Lung (tissue), 12 donors: ENCODE results near the gene CPN1. TPM values are rescaled to one million over a fixed set of nuclear protein-coding genes. Genes with fewer than 3 reads are reported as not detected.
A peak's percentile ranks its signal among the peaks of the same experiment; 100 is the strongest.

Experiments used
- ATAC-seq: fragments of 200-7000 bp; cut with Tn5 transposase; one replicate; pipeline ENCODE4 v1.9.1; 2020; ENCODE audit warnings: moderate number of reproducible peaks; ENCODE audit not compliant: insufficient read depth, low FRiP score
- DNase-seq, 3 donors: peaks; one replicate each; pipeline ENCODE4 v3.0.0-alpha.2; 2013 to 2017
- H3K27ac ChIP-seq, 2 donors: one replicate each; pipeline ENCODE4 v1.5.1; 2013; ENCODE audit warnings: mild to moderate bottlenecking in 2 of 2, moderate library complexity in 2 of 2, control low read depth in 1 of 2, inconsistent platforms in 1 of 2, low read depth in 1 of 2, low read length in 1 of 2
- H3K27me3 ChIP-seq, 3 donors: one replicate each; pipeline ENCODE4 v1.5.1; 2013; ENCODE audit warnings: low read length in 2 of 3; ENCODE audit not compliant: control insufficient read depth in 3 of 3, insufficient read depth in 3 of 3
- H3K36me3 ChIP-seq, 4 donors: one replicate each; pipeline ENCODE4 v1.5.1; 2013; ENCODE audit warnings: low read length in 4 of 4, mild to moderate bottlenecking in 1 of 4, moderate library complexity in 1 of 4; ENCODE audit not compliant: control insufficient read depth in 4 of 4, insufficient read depth in 4 of 4
- H3K4me1 ChIP-seq, 5 donors: one replicate each; pipeline ENCODE4 v1.5.1; 2013; ENCODE audit warnings: low read length in 5 of 5, mild to moderate bottlenecking in 2 of 5, moderate library complexity in 1 of 5; ENCODE audit not compliant: control insufficient read depth in 5 of 5, insufficient read depth in 5 of 5
- H3K4me3 ChIP-seq: one replicate; pipeline ENCODE4 v1.5.1; 2013; ENCODE audit warnings: mild to moderate bottlenecking, control low read depth, moderate library complexity
- H3K9ac ChIP-seq, 2 donors: one replicate each; pipeline ENCODE4 v1.5.1; 2013; ENCODE audit warnings: low read length in 2 of 2, control low read depth in 1 of 2; ENCODE audit not compliant: insufficient read depth in 1 of 2
- H3K9me3 ChIP-seq, 4 donors: one replicate each; pipeline ENCODE4 v1.5.1; 2013; ENCODE audit warnings: low read length in 3 of 4, mild to moderate bottlenecking in 1 of 4, moderate library complexity in 1 of 4; ENCODE audit not compliant: control insufficient read depth in 4 of 4, insufficient read depth in 3 of 4
- CTCF ChIP-seq: IDR thresholded peaks from 2 replicates; pipeline ENCODE4 v1.5.1; 2012; ENCODE audit warnings: mild to moderate bottlenecking; ENCODE audit errors: control extremely low read depth, extremely low read depth
- WGBS, 2 donors: extraction: QIAGEN DNeasy Blood & Tissue Kit; methylation state at CpG; one replicate each; pipeline ENCODE4 v1.1.7; 2013; 5-methylcytosine and 5-hydroxymethylcytosine counted together
- polyA plus RNA-seq, 2 donors: library from polyadenylated mRNA; stranded (reverse); fragments of 200-250 nt; gene quantifications; one replicate each; pipeline ENCODE4 v1.2.1, GENCODE V29; 2013
- total RNA-seq, 2 donors: library from RNA; depleted of rRNA in 1 of 2; stranded (reverse); fragments of >200 nt in 1 of 2; gene quantifications; one replicate each; pipeline ENCODE4 v1.2.1, GENCODE V29; 2014 to 2021
- donor health status: control.
- donor health status: control.
- donor health status: Bipolar disorder and iron deficiency.
- donor health status: healthy.
- donor health status: DM: yes; HTN: yes; CAD: no.

Gene CPN1
- total and polyA plus RNA-seq, 4 donors: not detected

GRCh38 chr10:100022403-100022802 lies 59.3 kb downstream of the CPN1 start:
- peak overlapping the region in 1 of 2 donors; percentile 4 for H3K9ac ChIP-seq
- ATAC-seq: no peak
- DNase-seq: peak in 2 of 3 donors; percentile 60 to 76
- H3K4me3 ChIP-seq: no peak overlapping the region
- H3K27ac ChIP-seq: no peak overlapping the region
- no peaks in the 10 kb centered on the region for H3K36me3 ChIP-seq
- no peak for TF ChIP-seq CTCF
- H3K27me3 ChIP-seq: no peaks in the 10 kb centered on the region
- peaks cover 0 to 23% (median 5%) of the 10 kb centered on the region in 5 donors for H3K4me1 ChIP-seq
- H3K9me3 ChIP-seq: peaks cover 0 to 3% (median 1%) of the 10 kb centered on the region in 4 donors
- 76 to 88% methylated on average over 2 of the region's 2 CpGs for WGBS, 2 donors

- no peak for DNase-seq
- Histone ChIP-seq H3K36me3 (no peaks in the 10 kb centered on the region), H3K4me1 (peaks cover 0 to 23% (median 5%) of the 10 kb centered on the region in 5 donors), H3K27me3 (no peaks in the 10 kb centered on the region), H3K9me3 (peaks cover 0 to 3% (median under 1%) of the 10 kb centered on the region in 4 donors), H3K4me3 (no peak overlapping the region), H3K27ac (no peak overlapping the region), H3K9ac (no peak overlapping the region)
- no peak for ATAC-seq
- 90 to 97% methylated on average over 1 of the region's 1 CpG for WGBS, 2 donors
- TF ChIP-seq CTCF: no peak
Measured at GRCh38 chr10:100021322-100021721, 60.3 kb downstream of the CPN1 start.

- H3K9me3 ChIP-seq: peaks cover 0 to under 1% (median 0%) of the 10 kb centered on the region in 4 donors
- no peak for ATAC-seq
- H3K36me3 ChIP-seq: no peaks in the 10 kb centered on the region
- no peak overlapping the region for H3K9ac ChIP-seq
- H3K27me3 ChIP-seq: no peaks in the 10 kb centered on the region
- H3K27ac ChIP-seq: no peak overlapping the region
- DNase-seq: no peak
- no peak for TF ChIP-seq CTCF
- WGBS, 2 donors: 70 to 86% methylated on average over 11 of the region's 11 CpGs
- peaks cover 0 to 23% (median 5%) of the 10 kb centered on the region in 5 donors for H3K4me1 ChIP-seq
- H3K4me3 ChIP-seq: no peak overlapping the region
Measured at GRCh38 chr10:100020886-100021253, 60.8 kb downstream of the CPN1 start.

GRCh38 chr10:100020142-100020885 lies 61.4 kb downstream of the CPN1 start:
- no peaks in the 10 kb centered on the region for H3K9me3 ChIP-seq
- H3K9ac ChIP-seq: no peak overlapping the region
- ATAC-seq: no peak
- DNase-seq: peak in 2 of 3 donors; percentile 40 to 58
- H3K36me3 ChIP-seq: no peaks in the 10 kb centered on the region
- H3K4me3 ChIP-seq: no peak overlapping the region
- H3K4me1 ChIP-seq: peaks cover 0 to 23% (median 5%) of the 10 kb centered on the region in 5 donors
- no peak for TF ChIP-seq CTCF
- WGBS, 2 donors: 50 to 64% methylated on average over 5 of the region's 5 CpGs
- no peaks in the 10 kb centered on the region for H3K27me3 ChIP-seq
- no peak overlapping the region for H3K27ac ChIP-seq
